GM12892 (cell line): Measurements from ENCODE around the gene AOC1.

Source experiments
- DNase-seq: peaks from one replicate; pipeline ENCODE4 v3.0.0; 2011; ENCODE audit not compliant: insufficient read length
- FAIRE-seq: peaks from 2 replicates; lab custom pipeline; 2011; peaks lifted over from hg19 to GRCh38; lab: Jason Lieb, UNC
- POLR2A ChIP-seq: IDR thresholded peaks from 2 replicates; pipeline ENCODE4 v1.6.1; 2011; ENCODE audit warnings: low read depth, low read length, control low read depth
- POLR2AphosphoS5 ChIP-seq: IDR thresholded peaks from 2 replicates; pipeline ENCODE4 v1.6.1; 2011; ENCODE audit warnings: low read depth, low read length, control low read depth
- TAF1 ChIP-seq: IDR thresholded peaks from 2 replicates; pipeline ENCODE4 v1.6.1; 2011; ENCODE audit warnings: low read depth, mild to moderate bottlenecking, control low read depth, low read length, borderline replicate concordance

The AOC1 gene

GRCh38 chr7:150891740-150892139 lies 39.4 kb downstream of the AOC1 start:
- DNase-seq (no peak), FAIRE-seq (no peak)
- TF ChIP-seq POLR2AphosphoS5 (no peak), POLR2A (no peak), TAF1 (no peak)

GRCh38 chr7:150895809-150896208 lies 43.5 kb downstream of the AOC1 start:
- no peak for DNase-seq
- TF ChIP-seq POLR2AphosphoS5 (no peak), TAF1 (no peak), POLR2A (no peak)
- no peak for FAIRE-seq

- FAIRE-seq (no peak), DNase-seq (no peak)
- no peak for TF ChIP-seq POLR2A
- TF ChIP-seq POLR2AphosphoS5: no peak
- no peak for TF ChIP-seq TAF1
Measured at GRCh38 chr7:150896562-150897209, 44.4 kb downstream of the AOC1 start.

- DNase-seq (no peak), FAIRE-seq (peak; percentile 33)
- TF ChIP-seq POLR2AphosphoS5: no peak
- no peak for TF ChIP-seq TAF1
- TF ChIP-seq POLR2A: no peak
Measured at GRCh38 chr7:150897502-150898474, 45.5 kb downstream of the AOC1 start.

- peak; percentile 58 for DNase-seq
- peak; percentile 84 for FAIRE-seq
- no peak for TF ChIP-seq POLR2AphosphoS5
- no peak for TF ChIP-seq TAF1
- no peak for TF ChIP-seq POLR2A
Measured at GRCh38 chr7:150898475-150899011, 46.2 kb downstream of the AOC1 start.

- FAIRE-seq: no peak
- TF ChIP-seq POLR2AphosphoS5 (no peak), TAF1 (no peak)
- DNase-seq: no peak
Measured at GRCh38 chr7:150900675-150901074, 48.4 kb downstream of the AOC1 start.

GRCh38 chr7:150901160-150902035 lies 49.1 kb downstream of the AOC1 start:
- TF ChIP-seq POLR2A: no peak
- TF ChIP-seq TAF1: no peak
- no peak for TF ChIP-seq POLR2AphosphoS5
- DNase-seq: no peak
- FAIRE-seq: no peak

- no peak for DNase-seq
- TF ChIP-seq TAF1: no peak
- TF ChIP-seq POLR2A: no peak
- no peak for TF ChIP-seq POLR2AphosphoS5
- no peak for FAIRE-seq
Measured at GRCh38 chr7:150902078-150903033, 50.0 kb downstream of the AOC1 start.

- DNase-seq (no peak), FAIRE-seq (no peak)
- TF ChIP-seq TAF1 (no peak), POLR2A (no peak), POLR2AphosphoS5 (no peak)
Measured at GRCh38 chr7:150903606-150904005, 51.3 kb downstream of the AOC1 start.
